HCT116 (cell line): ENCODE data around the gene ERGIC1. TPM values are rescaled to one million over a fixed set of nuclear protein-coding genes. Genes with fewer than 3 reads are reported as not detected.

Experiments used
- ATAC-seq: fragments of 200-7000 bp; cut with Tn5 transposase; 2 replicates; pipeline ENCODE4 v1.9.1; 2020; ENCODE audit warnings: mild to moderate bottlenecking, moderate library complexity
- BruUV-seq: library from RNA; stranded (reverse); fragments of 400-500 nt; replicated peaks from 2 replicates; lab custom pipeline; 2021; lab: Mats Ljungman, UMichigan
- CTCF ChIA-PET: fragments of 300-600 bp; sonication (Branson Sonifier 250); formaldehyde crosslinking; loops from one replicate; lab custom pipeline; 2021; ENCODE audit warnings: antibody characterized with exemption; lab: Charles Lee
- POLR2A ChIA-PET: fragments of 300-600, 350-600 bp; sonication (Branson Sonifier 250); formaldehyde crosslinking; loops from one replicate; lab custom pipeline; 2021; ENCODE audit warnings: antibody characterized with exemption; lab: Charles Lee
- RAD21 ChIA-PET, 2 experiments: fragments of 300-600 bp; sonication (Branson Sonifier 250); formaldehyde crosslinking; loops; one replicate each; lab custom pipeline; 2023; ENCODE audit warnings: low total read pairs in 2 of 2; ENCODE audit not compliant: uncharacterized antibody in 2 of 2, unreplicated experiment in 2 of 2, low non-redundant PET in 1 of 2; lab: Charles Lee
- DNase-seq: peaks from one replicate; pipeline ENCODE4 v3.0.0-alpha.2; 2010; ENCODE audit warnings: low read depth, low spot score
- H2AFZ ChIP-seq: fragments of 200-600 bp; shearing (Covaris generic), sonication (generic); 2 replicates; pipeline ENCODE4 v1.6.1; 2017; ENCODE audit warnings: low read depth, mixed run types, mixed read lengths, antibody characterized with exemption, low read length; ENCODE audit not compliant: poor library complexity, severe bottlenecking
- H3K27ac ChIP-seq: 2 replicates; pipeline ENCODE4 v1.5.1; 2012; ENCODE audit warnings: low read depth, low read length
- H3K27me3 ChIP-seq: fragments of 200-600 bp; sonication (generic); 2 replicates; pipeline ENCODE4 v1.6.1; 2016; ENCODE audit warnings: mixed run types, low read length, mixed read lengths; ENCODE audit not compliant: insufficient read depth
- H3K36me3 ChIP-seq, 2 experiments: fragments of 200-500 bp in 1 of 2; fragments of 200-600 bp in 1 of 2; sonication (Bioruptor generic) in 1 of 2; sonication (generic) in 1 of 2; 2 replicates each; pipeline versions ENCODE4 v1.5.1 to v1.6.1; 2014 to 2016; ENCODE audit warnings: low read length in 2 of 2, inconsistent platforms in 1 of 2, mixed read lengths in 1 of 2, mixed run types in 1 of 2; ENCODE audit not compliant: insufficient read depth in 2 of 2, control insufficient read depth in 1 of 2
- H3K4me1 ChIP-seq, 2 experiments: fragments of 200-600 bp in 1 of 2; sonication (generic) in 1 of 2; 2 replicates each; pipeline versions ENCODE4 v1.5.1 to v1.6.1; 2012 to 2017; ENCODE audit warnings: low read length in 2 of 2, inconsistent platforms in 1 of 2, mild to moderate bottlenecking in 1 of 2, mixed read lengths in 1 of 2, mixed run types in 1 of 2, moderate library complexity in 1 of 2; ENCODE audit not compliant: insufficient read depth in 2 of 2, control insufficient read depth in 1 of 2
- H3K4me2 ChIP-seq: fragments of 200-600 bp; sonication (generic); 2 replicates; pipeline ENCODE4 v1.6.1; 2017; ENCODE audit warnings: mixed run types, low read length, mixed read lengths
- H3K4me3 ChIP-seq, 2 experiments: fragments of 200-600 bp in 1 of 2; sonication (generic) in 1 of 2; replicated peaks in 1 of 2; 2 replicates each; pipeline ENCODE4 v1.5.1; 2011 to 2016; ENCODE audit warnings: low read length in 2 of 2, control low read depth in 1 of 2, low read depth in 1 of 2, mild to moderate bottlenecking in 1 of 2, mixed read lengths in 1 of 2, mixed run types in 1 of 2
- H3K79me2 ChIP-seq: fragments of 200-600 bp; sonication (generic); 2 replicates; pipeline ENCODE4 v1.6.1; 2017; ENCODE audit warnings: mild to moderate bottlenecking, mixed run types, low read length, moderate library complexity, mixed read lengths; ENCODE audit not compliant: insufficient read depth
- H3K9ac ChIP-seq: fragments of 200-600 bp; sonication (generic); 2 replicates; pipeline ENCODE4 v1.6.1; 2016; ENCODE audit warnings: low read length, mixed read lengths
- H3K9me2 ChIP-seq: fragments of 200-600 bp; sonication (generic), shearing (Covaris generic); 2 replicates; pipeline ENCODE4 v1.6.1; 2017; ENCODE audit warnings: mixed run types, mild to moderate bottlenecking, moderate library complexity; ENCODE audit not compliant: insufficient read depth
- H3K9me3 ChIP-seq, 2 experiments: fragments of 200-500 bp in 1 of 2; fragments of 200-600 bp in 1 of 2; sonication (Bioruptor generic) in 1 of 2; sonication (generic) in 1 of 2; 2 replicates each; pipeline ENCODE4 v1.6.1; 2014 to 2017; ENCODE audit warnings: low read length in 2 of 2, mixed read lengths in 2 of 2, inconsistent platforms in 1 of 2, low read depth in 1 of 2, mild to moderate bottlenecking in 1 of 2, mixed run types in 1 of 2, moderate library complexity in 1 of 2; ENCODE audit not compliant: control insufficient read depth in 1 of 2, insufficient read depth in 1 of 2
- H4K20me1 ChIP-seq: fragments of 200-600 bp; sonication (generic), shearing (Covaris generic); 2 replicates; pipeline ENCODE4 v1.6.1; 2017; ENCODE audit warnings: mixed run types, mild to moderate bottlenecking, moderate library complexity; ENCODE audit not compliant: insufficient read depth
- CBX3 ChIP-seq: IDR thresholded peaks from 2 replicates; pipeline ENCODE4 v1.6.1; 2012; ENCODE audit warnings: low read depth
- CEBPB ChIP-seq: IDR thresholded peaks from 2 replicates; pipeline ENCODE4 v1.6.1; 2012; ENCODE audit warnings: low read depth
- ELF1 ChIP-seq: IDR thresholded peaks from 2 replicates; pipeline ENCODE4 v1.6.1; 2012; ENCODE audit warnings: low read depth, borderline replicate concordance
- FOSL1 ChIP-seq: IDR thresholded peaks from 2 replicates; pipeline ENCODE4 v1.6.1; 2012; ENCODE audit warnings: low read depth
- POLR2A ChIP-seq: IDR thresholded peaks from 2 replicates; pipeline ENCODE4 v1.7.0; 2011; ENCODE audit warnings: borderline replicate concordance; ENCODE audit not compliant: insufficient read depth, insufficient read length; ENCODE audit errors: extremely low read depth
- POLR2AphosphoS5 ChIP-seq: IDR thresholded peaks from 2 replicates; pipeline ENCODE4 v1.6.1; 2011; ENCODE audit warnings: mild to moderate bottlenecking, low read depth, low read length, moderate library complexity
- RAD21 ChIP-seq: IDR thresholded peaks from 2 replicates; pipeline ENCODE4 v1.6.1; 2012; ENCODE audit warnings: low read depth, mild to moderate bottlenecking
- SIN3A ChIP-seq: IDR thresholded peaks from 2 replicates; pipeline ENCODE4 v1.6.1; 2012; ENCODE audit warnings: low read depth
- SP1 ChIP-seq: IDR thresholded peaks from 2 replicates; pipeline ENCODE4 v1.6.1; 2012; ENCODE audit warnings: low read depth
- TCF7L2 ChIP-seq: IDR thresholded peaks from 2 replicates; pipeline ENCODE4 v1.7.0; 2011; ENCODE audit warnings: borderline replicate concordance, inconsistent platforms; ENCODE audit not compliant: insufficient read depth, insufficient read length; ENCODE audit errors: extremely low read depth
- ZFX ChIP-seq: fragments of 450-650 bp; IDR thresholded peaks from 2 replicates; pipeline ENCODE4 v1.6.1; 2017
- intact Hi-C: fragments of 100-400 bp; cut with micrococcal nuclease; formaldehyde crosslinking; loops from 2 replicates; pipeline ENCODE4 v1.10.0; 2022
- total RNA-seq: library from RNA; stranded (reverse); gene quantifications from one replicate; pipeline ENCODE4 v1.2.1, GENCODE V29; 2021; ENCODE audit not compliant: unreplicated experiment
- TF ChIP-seq, protein P1 (sequence below), 3 experiments: fragments of 200-600 bp in 1 of 3; sonication (generic) in 1 of 3; IDR thresholded peaks in 2 of 3; conservative IDR thresholded peaks in 1 of 3; 2 replicates each; pipeline ENCODE4 v1.5.1; 2012 to 2017; ENCODE audit warnings: low read depth in 2 of 3, low read length in 2 of 3, antibody characterized with exemption in 1 of 3, borderline replicate concordance in 1 of 3, control low read depth in 1 of 3, mild to moderate bottlenecking in 1 of 3, mixed read lengths in 1 of 3, mixed run types in 1 of 3, moderate library complexity in 1 of 3; ENCODE audit not compliant: insufficient read depth in 1 of 3

The ERGIC1 gene
- total RNA-seq, 1 experiment from 2014 or later: 73.3 TPM

DNA sequence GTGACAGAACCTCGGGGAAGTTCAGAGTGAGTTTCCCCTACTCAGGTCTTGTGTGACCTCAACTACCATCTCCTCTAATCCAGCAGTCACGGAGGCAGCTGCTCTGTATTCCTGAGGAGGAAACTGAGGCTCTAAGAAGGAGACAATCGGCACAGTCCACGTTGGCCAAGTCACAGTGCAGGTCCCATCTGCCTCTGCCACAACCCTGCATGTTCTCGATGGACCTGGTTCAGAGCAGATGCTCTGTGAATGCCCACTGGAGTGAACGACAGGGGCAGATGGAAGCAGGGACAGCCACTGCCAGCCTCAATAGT lies 722 bp upstream of the ERGIC1 start (continued):
- TF ChIP-seq, protein P1, sequence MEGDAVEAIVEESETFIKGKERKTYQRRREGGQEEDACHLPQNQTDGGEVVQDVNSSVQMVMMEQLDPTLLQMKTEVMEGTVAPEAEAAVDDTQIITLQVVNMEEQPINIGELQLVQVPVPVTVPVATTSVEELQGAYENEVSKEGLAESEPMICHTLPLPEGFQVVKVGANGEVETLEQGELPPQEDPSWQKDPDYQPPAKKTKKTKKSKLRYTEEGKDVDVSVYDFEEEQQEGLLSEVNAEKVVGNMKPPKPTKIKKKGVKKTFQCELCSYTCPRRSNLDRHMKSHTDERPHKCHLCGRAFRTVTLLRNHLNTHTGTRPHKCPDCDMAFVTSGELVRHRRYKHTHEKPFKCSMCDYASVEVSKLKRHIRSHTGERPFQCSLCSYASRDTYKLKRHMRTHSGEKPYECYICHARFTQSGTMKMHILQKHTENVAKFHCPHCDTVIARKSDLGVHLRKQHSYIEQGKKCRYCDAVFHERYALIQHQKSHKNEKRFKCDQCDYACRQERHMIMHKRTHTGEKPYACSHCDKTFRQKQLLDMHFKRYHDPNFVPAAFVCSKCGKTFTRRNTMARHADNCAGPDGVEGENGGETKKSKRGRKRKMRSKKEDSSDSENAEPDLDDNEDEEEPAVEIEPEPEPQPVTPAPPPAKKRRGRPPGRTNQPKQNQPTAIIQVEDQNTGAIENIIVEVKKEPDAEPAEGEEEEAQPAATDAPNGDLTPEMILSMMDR (IDR thresholded peaks at IDR 0.05 in 2 of 3, conservative IDR thresholded peaks at IDR 0.05 in 1 of 3; ENCODE audit: borderline replicate concordance in 1 of 3, insufficient read depth in 1 of 3, low read depth in 2 of 3, low read length in 2 of 3): no peak
- TF ChIP-seq CBX3: no peak
- TF ChIP-seq ELF1: no peak
- no peak for TF ChIP-seq POLR2A
- no peak for TF ChIP-seq RAD21
- TF ChIP-seq SIN3A: no peak
- no peak for TF ChIP-seq POLR2AphosphoS5
- no peak for TF ChIP-seq TCF7L2

DNA sequence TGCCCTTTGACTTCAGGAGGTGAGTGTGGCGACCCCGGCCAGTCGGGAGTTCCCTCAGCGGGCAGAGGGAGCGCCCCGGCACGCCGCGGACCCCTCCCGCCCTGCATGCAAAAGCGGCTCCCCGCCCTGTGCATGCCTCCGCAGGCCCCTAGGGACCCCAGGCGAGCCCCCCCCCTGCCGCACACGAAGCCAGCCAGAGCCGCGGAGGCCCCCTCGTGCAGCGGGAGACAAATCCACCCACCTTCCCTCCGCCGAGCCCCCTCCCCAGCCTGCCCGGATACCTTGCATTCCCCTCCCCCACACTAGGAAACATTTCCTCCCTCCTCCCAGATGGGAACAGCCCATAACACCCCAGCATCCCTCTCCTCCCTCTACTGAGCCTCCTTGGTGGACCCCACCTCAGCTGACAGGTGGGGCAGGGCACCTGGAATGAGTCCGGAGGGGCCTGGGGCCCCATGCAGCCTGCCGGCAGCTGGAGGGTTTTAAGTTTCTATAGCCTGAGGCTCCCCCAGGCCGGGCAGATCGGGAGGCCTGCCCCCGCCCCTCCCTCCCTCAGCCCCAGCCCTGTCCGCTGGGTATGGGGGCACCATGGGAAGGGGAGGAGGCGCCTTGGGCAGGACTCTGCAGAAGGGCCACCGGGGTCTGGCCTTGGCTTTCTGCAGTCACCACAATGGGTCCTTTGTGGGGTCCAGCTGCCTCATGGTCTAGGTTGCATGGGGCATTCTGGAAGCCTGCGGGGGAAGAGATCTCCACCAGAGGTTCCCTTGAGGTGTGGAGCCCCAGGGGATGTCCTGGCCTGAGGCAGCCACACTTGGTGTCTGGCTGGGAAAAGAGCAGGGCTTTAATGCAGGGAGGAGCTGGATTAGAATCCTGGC lies 601 bp downstream of the ERGIC1 start:
- no TSS peak for BruUV-seq
- RAD21 ChIA-PET: no interaction called here

More for the DNA sequence above, 601 bp downstream of the ERGIC1 start:
- Histone ChIP-seq H3K9ac (peak overlapping the region; percentile 76), H3K4me1 (peaks cover 9 to 31% of the 10 kb centered on the region in 2 experiments; a peak in 3 of 4 replicates), H3K4me3 (peak overlapping the region; percentile 92 to 95), H2AFZ (no peak overlapping the region), H3K79me2 (peaks cover 37% of the 10 kb centered on the region), H3K27ac (peak overlapping the region; percentile 56; the same call in 1 of the 2 replicates), H3K9me2 (no peaks in the 10 kb centered on the region), H4K20me1 (no peaks in the 10 kb centered on the region), H3K4me2 (peak overlapping the region; percentile 93), H3K27me3 (no peaks in the 10 kb centered on the region), H3K9me3 (no peaks in the 10 kb centered on the region), H3K36me3 (no peaks in the 10 kb centered on the region; a peak in 1 of 4 replicates)
- TF ChIP-seq FOSL1 (no peak), POLR2A (no peak), SP1 (no peak), CEBPB (no peak), ELF1 (no peak), ZFX (peak; percentile 30; the same call in 1 of the 2 replicates), RAD21 (no peak)
- TF ChIP-seq, protein P1 (IDR thresholded peaks at IDR 0.05 in 2 of 3, conservative IDR thresholded peaks at IDR 0.05 in 1 of 3; ENCODE audit: borderline replicate concordance in 1 of 3, insufficient read depth in 1 of 3, low read depth in 2 of 3, low read length in 2 of 3): no peak
- intact Hi-C loops: no loop called here
- DNase-seq (no peak), ATAC-seq (peak; percentile 50)
- ChIA-PET POLR2A (no interaction called here), CTCF (no interaction called here)
